Measurements from ENCODE around the gene CALM3. TPM values are rescaled to one million over a fixed set of nuclear protein-coding genes. Genes with fewer than 3 reads are reported as not detected.

CALM3 gene
- polyA plus RNA-seq, 1 donor (not counting 4 experiments of a cell fraction or from before 2014, with no cell fraction given), result 411 TPM

DNA sequence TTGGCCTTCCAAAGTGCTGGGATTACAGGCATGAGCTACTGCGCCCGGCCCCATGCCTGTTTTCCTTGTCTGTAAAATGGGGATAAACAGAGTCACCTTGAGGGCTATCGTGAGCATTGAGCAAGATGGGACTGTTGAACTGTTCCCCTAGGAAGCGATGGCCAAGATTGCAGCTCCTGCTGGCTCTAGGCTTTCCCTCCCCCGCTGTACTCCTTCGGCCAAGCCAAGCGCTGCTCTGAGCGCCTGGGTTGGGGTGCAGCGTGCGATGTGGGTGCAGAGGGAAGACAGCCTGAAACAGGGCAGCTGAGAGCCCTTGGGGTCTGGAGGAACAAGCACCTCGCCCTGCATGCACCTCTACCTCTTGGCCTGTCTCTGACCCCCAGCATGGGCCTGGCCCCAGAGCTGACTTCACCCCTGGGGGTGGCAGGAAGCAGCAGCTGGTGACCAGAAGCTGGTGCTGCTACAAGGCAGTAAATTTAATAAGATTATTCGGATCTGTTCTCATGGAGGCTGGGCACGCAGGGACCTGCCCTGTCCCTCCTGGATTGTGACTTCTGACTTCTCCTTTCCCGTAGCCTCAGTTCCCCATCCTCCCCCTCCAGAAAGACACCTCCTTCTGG is 29.6 kb downstream of the CALM3 start:
- Histone ChIP-seq H3K36me3 (ENCODE audit: control insufficient read depth in 2 of 2, extremely low read depth in 1 of 2, insufficient read depth in 2 of 2, low read length in 2 of 2) (no peaks in the 10 kb centered on the region), H3K4me3 (ENCODE audit: control insufficient read depth in 2 of 3, extremely low read depth in 1 of 3, insufficient read depth in 2 of 3, low read depth in 1 of 3, low read length in 3 of 3) (no peak overlapping the region), H3K4me1 (ENCODE audit: control insufficient read depth, extremely low read depth, insufficient read depth, low read length) (peaks cover 18% of the 10 kb centered on the region), H3K9me1 (ENCODE audit: control insufficient read depth, extremely low read depth, insufficient read depth, low read length) (no peaks in the 10 kb centered on the region), H3K9ac (ENCODE audit: control insufficient read depth, extremely low read depth, insufficient read depth, low read length) (no peak overlapping the region), H3K4me2 (ENCODE audit: control insufficient read depth, extremely low read depth, insufficient read depth, low read depth, low read length) (peak overlapping the region; percentile 25), H3K27ac (ENCODE audit: control insufficient read depth, insufficient read depth, low read length) (no peak overlapping the region), H3K27me3 (ENCODE audit: control insufficient read depth, extremely low read depth, insufficient read depth, low read length) (peaks cover 20% of the 10 kb centered on the region), H3K79me2 (ENCODE audit: control insufficient read depth, insufficient read depth, low read length) (no peaks in the 10 kb centered on the region), H2AFZ (ENCODE audit: control insufficient read depth, low read length) (peak overlapping the region; percentile 56), H3K9me3 (ENCODE audit: control insufficient read depth, low read depth, low read length) (no peaks in the 10 kb centered on the region), H4K20me1 (ENCODE audit: control insufficient read depth, extremely low read depth, insufficient read depth, low read length) (no peaks in the 10 kb centered on the region)
- TF ChIP-seq EZH2 (IDR thresholded peaks at IDR 0.05; ENCODE audit: low read length), result no peak
- TF ChIP-seq, protein P1, sequence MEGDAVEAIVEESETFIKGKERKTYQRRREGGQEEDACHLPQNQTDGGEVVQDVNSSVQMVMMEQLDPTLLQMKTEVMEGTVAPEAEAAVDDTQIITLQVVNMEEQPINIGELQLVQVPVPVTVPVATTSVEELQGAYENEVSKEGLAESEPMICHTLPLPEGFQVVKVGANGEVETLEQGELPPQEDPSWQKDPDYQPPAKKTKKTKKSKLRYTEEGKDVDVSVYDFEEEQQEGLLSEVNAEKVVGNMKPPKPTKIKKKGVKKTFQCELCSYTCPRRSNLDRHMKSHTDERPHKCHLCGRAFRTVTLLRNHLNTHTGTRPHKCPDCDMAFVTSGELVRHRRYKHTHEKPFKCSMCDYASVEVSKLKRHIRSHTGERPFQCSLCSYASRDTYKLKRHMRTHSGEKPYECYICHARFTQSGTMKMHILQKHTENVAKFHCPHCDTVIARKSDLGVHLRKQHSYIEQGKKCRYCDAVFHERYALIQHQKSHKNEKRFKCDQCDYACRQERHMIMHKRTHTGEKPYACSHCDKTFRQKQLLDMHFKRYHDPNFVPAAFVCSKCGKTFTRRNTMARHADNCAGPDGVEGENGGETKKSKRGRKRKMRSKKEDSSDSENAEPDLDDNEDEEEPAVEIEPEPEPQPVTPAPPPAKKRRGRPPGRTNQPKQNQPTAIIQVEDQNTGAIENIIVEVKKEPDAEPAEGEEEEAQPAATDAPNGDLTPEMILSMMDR (optimal IDR thresholded peaks at IDR 0.05 in 1 of 3, IDR thresholded peaks at IDR 0.05 in 1 of 3, conservative IDR thresholded peaks at IDR 0.05 in 1 of 3; ENCODE audit: extremely low read depth in 1 of 3, insufficient read depth in 2 of 3, low read length in 3 of 3), result no peak
- no peak for DNase-seq (ENCODE audit: low read depth, low spot score)
- peak; percentile 52 for FAIRE-seq
- dilution Hi-C loops (cut with MboI; ENCODE audit: extremely low pct_ligation_motif_present, low sequenced_read_pairs), result no loop called here

DNA sequence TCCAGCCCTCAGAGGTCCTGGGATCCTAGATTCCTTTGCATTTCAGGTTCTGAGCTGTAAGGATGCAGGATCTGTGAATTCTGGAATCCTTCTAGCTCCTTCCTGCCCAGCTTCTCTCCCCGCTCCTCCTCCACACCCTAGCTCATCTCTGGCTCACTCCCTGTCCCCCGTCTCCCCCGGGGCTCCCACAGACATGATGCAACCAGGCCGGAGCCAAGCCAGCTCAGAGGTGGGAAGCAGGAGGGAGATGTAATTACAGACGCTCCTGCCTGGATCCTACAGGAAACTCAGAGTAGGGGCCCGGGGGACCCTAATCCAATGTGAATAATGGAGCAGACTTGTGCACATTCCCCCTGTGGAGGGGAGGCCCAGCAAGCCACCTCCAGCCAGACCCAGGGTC is 30.4 kb downstream of the CALM3 start:
- dilution Hi-C loops (cut with MboI; ENCODE audit: extremely low pct_ligation_motif_present, low sequenced_read_pairs), result no loop called here
- Histone ChIP-seq H3K4me2 (ENCODE audit: control insufficient read depth, extremely low read depth, insufficient read depth, low read depth, low read length) (peak overlapping the region; percentile 25), H3K9ac (ENCODE audit: control insufficient read depth, extremely low read depth, insufficient read depth, low read length) (no peak overlapping the region), H3K9me3 (ENCODE audit: control insufficient read depth, low read depth, low read length) (no peaks in the 10 kb centered on the region), H3K4me1 (ENCODE audit: control insufficient read depth, extremely low read depth, insufficient read depth, low read length) (peaks cover 18% of the 10 kb centered on the region), H3K9me1 (ENCODE audit: control insufficient read depth, extremely low read depth, insufficient read depth, low read length) (no peaks in the 10 kb centered on the region), H3K4me3 (ENCODE audit: control insufficient read depth in 2 of 3, extremely low read depth in 1 of 3, insufficient read depth in 2 of 3, low read depth in 1 of 3, low read length in 3 of 3) (no peak overlapping the region), H3K36me3 (ENCODE audit: control insufficient read depth in 2 of 2, extremely low read depth in 1 of 2, insufficient read depth in 2 of 2, low read length in 2 of 2) (no peaks in the 10 kb centered on the region), H4K20me1 (ENCODE audit: control insufficient read depth, extremely low read depth, insufficient read depth, low read length) (no peaks in the 10 kb centered on the region), H3K79me2 (ENCODE audit: control insufficient read depth, insufficient read depth, low read length) (no peaks in the 10 kb centered on the region), H3K27ac (ENCODE audit: control insufficient read depth, insufficient read depth, low read length) (no peak overlapping the region), H2AFZ (ENCODE audit: control insufficient read depth, low read length) (no peak overlapping the region), H3K27me3 (ENCODE audit: control insufficient read depth, extremely low read depth, insufficient read depth, low read length) (peaks cover 28% of the 10 kb centered on the region)
- no peak for FAIRE-seq
- no peak for TF ChIP-seq EZH2 (IDR thresholded peaks at IDR 0.05; ENCODE audit: low read length)
- TF ChIP-seq, protein P1 (optimal IDR thresholded peaks at IDR 0.05 in 1 of 3, IDR thresholded peaks at IDR 0.05 in 1 of 3, conservative IDR thresholded peaks at IDR 0.05 in 1 of 3; ENCODE audit: extremely low read depth in 1 of 3, insufficient read depth in 2 of 3, low read length in 3 of 3), result no peak
- no peak for DNase-seq (ENCODE audit: low read depth, low spot score)
